ENCODE measurements around the gene DLD. TPM values are rescaled to one million over a fixed set of nuclear protein-coding genes. Genes with fewer than 3 reads are reported as not detected.
A peak's percentile ranks its signal among the peaks of the same experiment; 100 is the strongest.
"Not testable (repeated sequence)": the region's sequence is repeated elsewhere in the genome, so short reads cannot be mapped to it uniquely, and the experiment has no call there.

DLD gene
- total RNA-seq, 1 donor from 2014 or later: 342 TPM

DNA sequence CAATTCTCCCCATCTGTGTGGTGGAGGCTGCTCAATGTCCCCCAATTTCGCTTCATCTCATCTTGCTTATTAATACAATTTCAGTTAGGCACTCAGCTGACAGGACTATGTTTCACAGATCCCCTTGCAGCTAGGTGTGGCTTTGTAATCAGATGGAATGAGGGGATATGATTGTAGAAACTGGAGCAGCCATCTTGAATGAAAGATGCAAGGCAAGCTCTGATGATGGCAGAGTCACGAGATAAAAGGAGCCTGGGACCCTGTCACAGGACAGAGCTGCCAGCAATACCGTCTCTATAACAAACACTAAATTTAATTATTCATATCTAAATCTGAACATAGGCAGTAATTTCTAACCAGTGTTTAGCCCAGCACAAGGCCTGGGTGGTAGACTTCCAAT is 991 bp upstream of the DLD start:
- Histone ChIP-seq H3K4me1 (peaks cover 47% of the 10 kb centered on the region), H3K4me3 (peak overlapping the region; percentile 82), H3K27me3 (ENCODE audit: low read depth) (peaks cover 8% of the 10 kb centered on the region), H3K9me3 (replicated peaks) (no peaks in the 10 kb centered on the region), H3K36me3 (peaks cover 16% of the 10 kb centered on the region), H3K27ac (replicated peaks) (peak overlapping the region; percentile 98)
- intact Hi-C loops (cut with micrococcal nuclease): no loop called here
- no peak for DNase-seq
- TF ChIP-seq, protein P1, sequence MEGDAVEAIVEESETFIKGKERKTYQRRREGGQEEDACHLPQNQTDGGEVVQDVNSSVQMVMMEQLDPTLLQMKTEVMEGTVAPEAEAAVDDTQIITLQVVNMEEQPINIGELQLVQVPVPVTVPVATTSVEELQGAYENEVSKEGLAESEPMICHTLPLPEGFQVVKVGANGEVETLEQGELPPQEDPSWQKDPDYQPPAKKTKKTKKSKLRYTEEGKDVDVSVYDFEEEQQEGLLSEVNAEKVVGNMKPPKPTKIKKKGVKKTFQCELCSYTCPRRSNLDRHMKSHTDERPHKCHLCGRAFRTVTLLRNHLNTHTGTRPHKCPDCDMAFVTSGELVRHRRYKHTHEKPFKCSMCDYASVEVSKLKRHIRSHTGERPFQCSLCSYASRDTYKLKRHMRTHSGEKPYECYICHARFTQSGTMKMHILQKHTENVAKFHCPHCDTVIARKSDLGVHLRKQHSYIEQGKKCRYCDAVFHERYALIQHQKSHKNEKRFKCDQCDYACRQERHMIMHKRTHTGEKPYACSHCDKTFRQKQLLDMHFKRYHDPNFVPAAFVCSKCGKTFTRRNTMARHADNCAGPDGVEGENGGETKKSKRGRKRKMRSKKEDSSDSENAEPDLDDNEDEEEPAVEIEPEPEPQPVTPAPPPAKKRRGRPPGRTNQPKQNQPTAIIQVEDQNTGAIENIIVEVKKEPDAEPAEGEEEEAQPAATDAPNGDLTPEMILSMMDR (IDR thresholded peaks at IDR 0.05; ENCODE audit: borderline replicate concordance): no peak

DNA sequence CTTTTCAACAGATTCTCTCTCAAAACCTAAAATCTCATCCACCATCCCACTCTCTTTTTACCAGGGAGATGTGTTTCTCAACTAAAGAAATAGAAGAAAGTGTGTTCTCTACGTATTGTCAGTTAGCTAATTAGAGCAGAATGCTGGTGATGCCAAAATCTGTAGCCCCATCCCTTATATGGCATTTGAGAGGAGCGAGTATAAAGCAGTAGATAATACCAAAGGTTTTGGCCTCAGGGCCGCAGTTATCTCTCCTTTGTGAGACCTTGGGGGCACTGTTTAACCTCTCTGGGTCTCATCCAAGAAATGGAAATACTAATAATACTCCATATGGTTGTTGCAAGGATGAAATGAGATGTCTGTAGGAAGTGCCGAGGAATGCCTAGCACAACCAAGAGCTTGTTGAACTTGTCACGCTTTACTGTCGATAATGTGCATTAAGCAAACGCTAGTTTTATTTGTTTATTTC is 456 bp upstream of the DLD start:
- Histone ChIP-seq H3K9me3 (replicated peaks) (no peaks in the 10 kb centered on the region), H3K27me3 (ENCODE audit: low read depth) (peaks cover 8% of the 10 kb centered on the region), H3K27ac (replicated peaks) (peak overlapping the region; percentile 98), H3K36me3 (peaks cover 22% of the 10 kb centered on the region), H3K4me1 (peaks cover 53% of the 10 kb centered on the region), H3K4me3 (peak overlapping the region; percentile 82)
- no peak for DNase-seq
- TF ChIP-seq, protein P1 (IDR thresholded peaks at IDR 0.05; ENCODE audit: borderline replicate concordance): no peak
- intact Hi-C loops (cut with micrococcal nuclease): no loop called here

DNA sequence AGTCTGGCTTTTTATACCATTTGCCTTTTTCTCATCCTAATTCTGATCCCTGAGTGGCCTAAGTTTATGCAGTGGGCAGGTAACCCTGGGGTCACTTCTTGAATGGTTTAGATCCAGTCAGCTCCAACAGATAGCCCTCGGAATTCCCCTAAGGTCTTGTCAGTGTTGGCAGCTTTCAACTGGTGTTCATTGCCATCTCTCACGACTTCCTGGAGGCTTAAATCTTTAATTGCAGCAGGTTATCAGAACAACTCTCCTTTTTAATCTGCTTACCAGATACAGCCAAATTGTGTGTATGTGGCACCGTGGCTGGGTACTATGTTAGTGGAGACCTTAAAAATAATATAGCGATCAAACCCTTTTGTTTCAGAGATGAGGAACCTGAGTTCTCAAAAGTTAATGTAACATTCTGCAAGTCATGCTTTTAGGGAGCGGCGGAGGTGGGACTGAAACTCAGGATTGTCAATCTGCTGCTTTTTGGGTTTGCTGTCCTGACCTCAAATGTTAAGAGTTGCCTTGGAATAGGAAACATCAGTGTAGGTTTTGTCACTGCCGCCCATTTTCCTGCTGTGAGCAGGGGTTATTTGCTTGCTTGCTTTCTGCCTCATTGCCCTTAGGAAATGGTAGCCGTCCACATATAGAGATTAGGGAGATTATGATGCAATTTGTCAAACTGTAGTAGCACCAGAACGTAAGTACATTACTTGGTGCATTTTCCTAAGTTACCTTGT is 818 bp downstream of the DLD start:
- peak overlapping the region; percentile 82 for H3K4me3 ChIP-seq
- H3K4me1 ChIP-seq: peaks cover 64% of the 10 kb centered on the region
- no peaks in the 10 kb centered on the region for H3K27me3 ChIP-seq (ENCODE audit: low read depth)
- intact Hi-C loops (cut with micrococcal nuclease): no loop called here
- TF ChIP-seq, protein P1 (IDR thresholded peaks at IDR 0.05; ENCODE audit: borderline replicate concordance): no peak
- DNase-seq: no peak
- H3K36me3 ChIP-seq: peaks cover 30% of the 10 kb centered on the region
- H3K27ac ChIP-seq (replicated peaks): peak overlapping the region; percentile 98
- no peaks in the 10 kb centered on the region for H3K9me3 ChIP-seq (replicated peaks)

DNA sequence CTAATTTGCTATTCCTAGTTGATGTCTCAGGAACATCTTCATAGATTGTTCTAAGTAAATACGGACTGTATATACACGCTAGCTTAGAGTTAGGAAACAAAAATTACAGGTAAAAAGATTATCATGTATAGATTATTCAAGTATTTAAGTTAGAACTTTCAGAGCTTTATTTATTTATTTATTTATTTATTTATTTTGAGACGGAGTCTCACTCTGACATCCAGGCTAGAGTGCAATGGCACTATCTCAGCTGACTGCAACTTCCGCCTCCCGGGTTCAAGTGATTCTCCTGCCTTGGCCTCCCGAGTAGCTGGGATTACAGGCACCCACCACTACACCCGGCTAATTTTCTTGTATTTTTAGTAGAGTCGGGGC is 1.4 kb downstream of the DLD start:
- DNase-seq: not testable (repeated sequence)
- peak overlapping the region; percentile 98 for H3K27ac ChIP-seq (replicated peaks)

DNA sequence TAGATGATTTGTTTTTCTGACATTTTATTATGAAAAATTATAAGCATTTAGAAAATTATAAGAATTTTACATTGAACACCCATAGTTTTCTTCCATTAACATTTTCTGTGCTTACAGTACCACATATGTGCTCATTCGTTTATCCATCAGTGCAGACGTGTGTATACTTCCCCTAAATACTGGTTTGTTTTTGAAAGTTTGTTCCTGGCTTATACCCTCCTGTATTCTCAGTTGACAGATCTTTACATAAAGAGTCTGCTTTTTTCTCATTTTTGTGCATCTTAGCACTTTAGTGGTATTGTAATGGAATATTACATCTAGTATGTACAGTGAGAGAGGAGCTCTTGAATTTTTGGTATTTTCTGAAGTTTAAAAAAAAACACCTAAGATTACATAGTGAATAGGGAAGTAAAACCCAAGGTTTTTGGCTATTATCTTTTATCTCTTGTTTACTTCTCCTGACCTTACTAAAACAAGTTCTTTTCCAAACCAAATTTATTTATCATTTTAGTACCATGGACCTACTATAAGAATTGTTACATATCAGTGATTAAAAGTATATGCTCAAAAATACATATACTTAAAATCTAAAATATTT is 8.1 kb downstream of the DLD start:
- no peaks in the 10 kb centered on the region for H3K27me3 ChIP-seq (ENCODE audit: low read depth)
- no peaks in the 10 kb centered on the region for H3K9me3 ChIP-seq (replicated peaks)
- intact Hi-C loops (cut with micrococcal nuclease): no loop called here
- TF ChIP-seq, protein P1 (IDR thresholded peaks at IDR 0.05; ENCODE audit: borderline replicate concordance): no peak
- no peak overlapping the region for H3K4me3 ChIP-seq
- peaks cover 42% of the 10 kb centered on the region for H3K36me3 ChIP-seq
- H3K27ac ChIP-seq (replicated peaks): no peak overlapping the region
- peaks cover 79% of the 10 kb centered on the region for H3K4me1 ChIP-seq
- DNase-seq: no peak

More for the DNA sequence above, 1.4 kb downstream of the DLD start:
- Histone ChIP-seq H3K4me1 (peaks cover 69% of the 10 kb centered on the region), H3K4me3 (peak overlapping the region; percentile 82), H3K36me3 (peaks cover 30% of the 10 kb centered on the region)
- intact Hi-C loops (cut with micrococcal nuclease); H3K9me3 ChIP-seq (replicated peaks); H3K27me3 ChIP-seq (ENCODE audit: low read depth): not testable (repeated sequence)

DNA sequence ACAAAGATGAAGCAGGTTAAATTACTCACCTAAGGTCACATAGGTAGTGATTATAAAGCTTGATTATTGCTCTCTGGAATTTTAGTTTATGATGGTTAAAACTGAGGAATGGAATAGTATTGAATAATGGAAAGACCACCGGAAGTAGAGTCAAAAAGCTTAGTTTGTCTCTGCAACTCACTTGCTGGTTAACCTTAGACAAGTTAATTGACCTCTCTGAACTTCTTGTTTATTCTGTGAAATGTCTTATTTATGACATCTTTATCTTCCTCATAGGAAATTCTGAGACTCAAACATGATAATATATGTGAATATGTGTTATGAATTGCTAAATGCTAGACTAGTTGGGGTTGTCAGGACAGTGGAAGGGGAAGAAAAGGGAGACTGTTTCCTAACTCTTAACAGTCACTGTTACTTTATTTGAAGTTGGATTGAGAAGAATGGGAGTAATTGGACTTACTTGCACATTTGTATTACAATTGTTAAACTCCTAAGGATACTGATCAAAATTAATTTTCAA is 9.6 kb downstream of the DLD start:
- Histone ChIP-seq H3K27ac (replicated peaks) (no peak overlapping the region), H3K4me1 (peaks cover 65% of the 10 kb centered on the region), H3K27me3 (ENCODE audit: low read depth) (no peaks in the 10 kb centered on the region), H3K36me3 (peaks cover 42% of the 10 kb centered on the region), H3K9me3 (replicated peaks) (no peaks in the 10 kb centered on the region), H3K4me3 (no peak overlapping the region)
- DNase-seq: no peak
- intact Hi-C loops (cut with micrococcal nuclease): no loop called here
- TF ChIP-seq, protein P1 (IDR thresholded peaks at IDR 0.05; ENCODE audit: borderline replicate concordance): no peak
